GM12874 (cell line): ENCODE results near the gene SLC26A6.

Experiments
- TF ChIP-seq, protein P1 (sequence below): IDR thresholded peaks from 2 replicates; pipeline ENCODE4 v1.5.1; 2011; ENCODE audit warnings: low read depth, mild to moderate bottlenecking, control low read depth, low read length, moderate library complexity; ENCODE audit not compliant: insufficient read depth

Gene SLC26A6

DNA sequence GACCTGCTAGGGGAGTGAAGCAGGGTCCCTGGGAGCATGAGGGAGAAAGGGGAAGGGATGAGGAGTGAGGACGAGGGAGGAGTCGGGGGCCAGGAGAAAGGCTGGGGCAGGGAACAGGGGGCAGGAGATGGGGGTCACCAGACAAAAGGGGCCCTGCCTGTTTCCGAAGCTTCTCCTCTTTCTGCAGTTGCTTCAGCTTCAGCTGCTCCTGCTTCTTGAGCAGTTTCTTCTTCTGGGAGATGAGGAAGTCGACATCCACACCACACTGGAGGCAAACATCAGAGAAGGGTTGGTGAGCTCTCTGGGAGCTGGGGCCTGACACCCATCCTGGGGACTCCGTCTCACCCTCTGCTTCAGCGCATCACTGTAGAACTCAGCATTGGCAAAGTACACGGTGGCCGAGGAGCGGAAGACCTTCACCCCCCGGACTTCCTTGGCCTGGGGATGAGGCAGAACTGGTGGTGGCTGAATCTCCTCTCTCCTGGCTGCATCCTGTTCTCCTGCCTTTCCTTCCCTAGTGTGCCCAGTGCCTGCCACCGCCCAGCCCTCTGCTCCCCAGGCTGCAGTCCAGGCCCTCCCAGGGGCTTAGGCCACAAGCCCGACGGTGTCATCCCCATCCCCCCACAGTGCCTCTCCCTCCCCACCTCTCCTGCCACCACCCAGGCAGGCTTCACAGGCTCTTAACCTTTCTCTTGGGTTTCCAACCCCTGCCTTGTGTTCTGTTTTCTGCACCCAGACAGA, 6.8 kb downstream of the SLC26A6 start:
- TF ChIP-seq, protein P1, sequence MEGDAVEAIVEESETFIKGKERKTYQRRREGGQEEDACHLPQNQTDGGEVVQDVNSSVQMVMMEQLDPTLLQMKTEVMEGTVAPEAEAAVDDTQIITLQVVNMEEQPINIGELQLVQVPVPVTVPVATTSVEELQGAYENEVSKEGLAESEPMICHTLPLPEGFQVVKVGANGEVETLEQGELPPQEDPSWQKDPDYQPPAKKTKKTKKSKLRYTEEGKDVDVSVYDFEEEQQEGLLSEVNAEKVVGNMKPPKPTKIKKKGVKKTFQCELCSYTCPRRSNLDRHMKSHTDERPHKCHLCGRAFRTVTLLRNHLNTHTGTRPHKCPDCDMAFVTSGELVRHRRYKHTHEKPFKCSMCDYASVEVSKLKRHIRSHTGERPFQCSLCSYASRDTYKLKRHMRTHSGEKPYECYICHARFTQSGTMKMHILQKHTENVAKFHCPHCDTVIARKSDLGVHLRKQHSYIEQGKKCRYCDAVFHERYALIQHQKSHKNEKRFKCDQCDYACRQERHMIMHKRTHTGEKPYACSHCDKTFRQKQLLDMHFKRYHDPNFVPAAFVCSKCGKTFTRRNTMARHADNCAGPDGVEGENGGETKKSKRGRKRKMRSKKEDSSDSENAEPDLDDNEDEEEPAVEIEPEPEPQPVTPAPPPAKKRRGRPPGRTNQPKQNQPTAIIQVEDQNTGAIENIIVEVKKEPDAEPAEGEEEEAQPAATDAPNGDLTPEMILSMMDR = no peak

DNA sequence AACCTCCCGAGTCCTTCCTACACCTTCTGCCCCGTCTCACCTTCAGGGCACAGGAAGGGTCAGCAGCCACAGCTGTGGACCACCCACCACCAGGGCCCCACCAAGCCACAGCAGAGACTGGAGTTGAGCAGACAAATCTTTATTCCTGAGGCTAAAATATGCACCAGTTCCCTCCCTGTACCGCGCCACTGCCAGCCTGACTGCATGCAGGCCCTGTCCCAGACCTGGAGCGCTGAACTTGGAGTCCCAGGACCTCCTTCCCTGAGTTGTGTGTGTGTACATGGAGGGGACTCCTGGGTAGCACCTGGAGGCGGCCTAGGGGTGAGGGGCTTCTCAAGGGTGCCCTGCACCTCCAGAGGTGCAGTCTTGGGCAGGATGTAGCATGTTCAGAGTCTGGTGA, 9.7 kb downstream of the SLC26A6 start:
- TF ChIP-seq, protein P1 = no peak

DNA sequence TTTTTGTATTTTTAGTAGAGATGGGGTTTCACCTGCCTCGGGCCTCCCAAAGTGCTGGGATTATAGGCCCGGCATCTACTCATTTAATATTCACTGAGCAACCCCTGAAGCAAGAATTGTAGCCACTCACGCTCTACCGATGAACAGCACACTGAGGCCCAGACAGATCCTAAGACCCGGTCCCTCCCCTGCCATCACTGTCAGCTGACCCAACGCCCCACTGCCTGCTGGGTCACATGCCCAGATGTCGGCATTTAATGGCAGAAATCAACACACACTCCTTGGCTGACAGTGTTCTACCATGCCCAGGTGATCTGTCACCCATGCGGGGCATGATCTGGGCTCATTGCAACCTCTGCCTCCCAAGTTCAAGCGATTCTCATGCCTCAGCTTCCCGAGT, 10.5 kb downstream of the SLC26A6 start:
- TF ChIP-seq, protein P1 = no peak

- TF ChIP-seq, protein P1 = no peak
These were observed 11.3 kb downstream of the SLC26A6 start for GRCh38 chr3:48623851-48624547.

- TF ChIP-seq, protein P1 = no peak
These were observed 13.8 kb downstream of the SLC26A6 start, which contains the start of gene TMEM89 for GRCh38 chr3:48621461-48621869. Gene TMEM89 (minus strand): TSS chr3:48621769. CDS start chr3:48621756, 13 bp downstream.

DNA sequence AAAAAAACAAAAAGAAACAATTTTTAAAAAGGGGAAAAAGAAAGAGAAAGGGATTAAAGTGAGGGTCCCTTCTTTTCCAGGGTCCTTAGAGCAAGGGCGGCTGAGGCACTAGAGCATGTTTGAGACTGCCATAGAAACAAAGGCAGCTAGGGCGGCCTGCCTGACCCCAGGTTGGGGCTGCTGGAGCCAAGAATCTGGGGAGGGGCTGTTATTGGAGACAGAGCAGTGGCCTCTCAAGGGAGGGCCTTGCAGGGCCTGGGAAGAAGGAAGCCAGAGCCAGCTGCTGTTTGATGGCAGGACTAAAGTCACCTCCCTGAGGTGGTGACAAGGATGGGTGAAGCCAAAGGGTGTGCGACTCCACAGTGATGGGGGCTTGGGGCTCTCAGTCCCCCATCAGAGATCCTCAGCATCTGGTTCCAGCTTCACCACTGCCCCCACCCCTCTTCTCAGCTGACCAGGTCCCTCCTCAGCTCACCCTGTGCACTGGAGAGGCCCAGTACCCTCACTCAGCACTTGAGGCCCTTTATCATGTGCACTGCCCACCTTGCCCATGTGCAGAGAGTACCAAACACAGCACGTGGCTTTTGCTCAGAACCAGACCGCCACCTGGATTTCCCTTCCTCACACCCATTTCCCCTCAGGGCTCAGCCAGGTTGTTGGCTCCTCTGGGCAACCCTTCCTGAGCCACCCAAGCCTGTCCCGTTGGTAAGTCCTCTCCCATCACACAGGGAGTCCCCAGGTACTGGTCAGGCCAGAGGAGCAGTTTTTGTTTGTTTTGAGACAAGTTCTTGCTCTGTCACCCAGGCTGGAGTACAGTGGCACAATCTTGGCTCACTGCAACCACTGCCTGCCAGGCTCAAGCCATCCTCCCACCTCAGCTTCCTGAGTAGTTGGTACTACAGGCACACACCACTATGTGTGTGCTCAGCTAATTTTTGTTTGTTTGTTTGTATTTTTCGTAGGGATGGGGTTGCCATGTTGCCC, 15.4 kb downstream of the SLC26A6 start:
- TF ChIP-seq, protein P1 = no peak

GRCh38 chr3:48617559-48617958, 17.7 kb downstream of the SLC26A6 start:
- TF ChIP-seq, protein P1 = no peak
